NB4 (cell line): Measurements from ENCODE around the gene FBXW8.
A peak's percentile ranks its signal among the peaks of the same experiment; 100 is the strongest.

Experiments used
- DNase-seq: peaks from one replicate; pipeline ENCODE4 v3.0.0; 2010; ENCODE audit warnings: low read depth
- H3K4me3 ChIP-seq: one replicate; pipeline ENCODE4 v1.5.1; 2011; ENCODE audit warnings: mild to moderate bottlenecking, low read depth, low read length, moderate library complexity
- MYC ChIP-seq: IDR thresholded peaks from 2 replicates; pipeline ENCODE4 v1.6.1; 2011; ENCODE audit warnings: low read depth, low read length
- POLR2A ChIP-seq: IDR thresholded peaks from 2 replicates; pipeline ENCODE4 v1.6.1; 2011; ENCODE audit warnings: mild to moderate bottlenecking; ENCODE audit not compliant: insufficient read length; ENCODE audit errors: extremely low read depth
- TF ChIP-seq, protein P1 (sequence below): IDR thresholded peaks from 2 replicates; pipeline ENCODE4 v1.6.1; 2011; ENCODE audit warnings: low read depth, low read length
- TF ChIP-seq, protein P2 (sequence below): IDR thresholded peaks from one replicate; pipeline ENCODE4 v1.5.1; 2012; ENCODE audit warnings: low read depth, low read length

FBXW8 gene

GRCh38 chr12:117072106-117072505, 161.4 kb downstream of the FBXW8 start:
- H3K4me3 ChIP-seq, result no peak overlapping the region
- TF ChIP-seq POLR2A (no peak), MYC (no peak)
- TF ChIP-seq, protein P1, sequence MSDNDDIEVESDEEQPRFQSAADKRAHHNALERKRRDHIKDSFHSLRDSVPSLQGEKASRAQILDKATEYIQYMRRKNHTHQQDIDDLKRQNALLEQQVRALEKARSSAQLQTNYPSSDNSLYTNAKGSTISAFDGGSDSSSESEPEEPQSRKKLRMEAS, result no peak
- TF ChIP-seq, protein P2, sequence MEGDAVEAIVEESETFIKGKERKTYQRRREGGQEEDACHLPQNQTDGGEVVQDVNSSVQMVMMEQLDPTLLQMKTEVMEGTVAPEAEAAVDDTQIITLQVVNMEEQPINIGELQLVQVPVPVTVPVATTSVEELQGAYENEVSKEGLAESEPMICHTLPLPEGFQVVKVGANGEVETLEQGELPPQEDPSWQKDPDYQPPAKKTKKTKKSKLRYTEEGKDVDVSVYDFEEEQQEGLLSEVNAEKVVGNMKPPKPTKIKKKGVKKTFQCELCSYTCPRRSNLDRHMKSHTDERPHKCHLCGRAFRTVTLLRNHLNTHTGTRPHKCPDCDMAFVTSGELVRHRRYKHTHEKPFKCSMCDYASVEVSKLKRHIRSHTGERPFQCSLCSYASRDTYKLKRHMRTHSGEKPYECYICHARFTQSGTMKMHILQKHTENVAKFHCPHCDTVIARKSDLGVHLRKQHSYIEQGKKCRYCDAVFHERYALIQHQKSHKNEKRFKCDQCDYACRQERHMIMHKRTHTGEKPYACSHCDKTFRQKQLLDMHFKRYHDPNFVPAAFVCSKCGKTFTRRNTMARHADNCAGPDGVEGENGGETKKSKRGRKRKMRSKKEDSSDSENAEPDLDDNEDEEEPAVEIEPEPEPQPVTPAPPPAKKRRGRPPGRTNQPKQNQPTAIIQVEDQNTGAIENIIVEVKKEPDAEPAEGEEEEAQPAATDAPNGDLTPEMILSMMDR, result no peak
- DNase-seq, result peak; percentile 49

- H3K4me3 ChIP-seq, result no peak overlapping the region
- TF ChIP-seq MYC, result no peak
- TF ChIP-seq, protein P1, result no peak
- TF ChIP-seq, protein P2, result no peak
- TF ChIP-seq POLR2A, result no peak
- no peak for DNase-seq
Measured at GRCh38 chr12:117072736-117073490, 162.2 kb downstream of the FBXW8 start.

- no peak for TF ChIP-seq MYC
- TF ChIP-seq, protein P2, result no peak
- TF ChIP-seq, protein P1, result no peak
- TF ChIP-seq POLR2A, result no peak
- no peak overlapping the region for H3K4me3 ChIP-seq
- no peak for DNase-seq
Measured at GRCh38 chr12:117073611-117074010, 162.9 kb downstream of the FBXW8 start.

- TF ChIP-seq, protein P2, result no peak
- H3K4me3 ChIP-seq, result no peak overlapping the region
- DNase-seq, result peak; percentile 92
Measured at GRCh38 chr12:117076410-117077372, 165.9 kb downstream of the FBXW8 start.

DNA sequence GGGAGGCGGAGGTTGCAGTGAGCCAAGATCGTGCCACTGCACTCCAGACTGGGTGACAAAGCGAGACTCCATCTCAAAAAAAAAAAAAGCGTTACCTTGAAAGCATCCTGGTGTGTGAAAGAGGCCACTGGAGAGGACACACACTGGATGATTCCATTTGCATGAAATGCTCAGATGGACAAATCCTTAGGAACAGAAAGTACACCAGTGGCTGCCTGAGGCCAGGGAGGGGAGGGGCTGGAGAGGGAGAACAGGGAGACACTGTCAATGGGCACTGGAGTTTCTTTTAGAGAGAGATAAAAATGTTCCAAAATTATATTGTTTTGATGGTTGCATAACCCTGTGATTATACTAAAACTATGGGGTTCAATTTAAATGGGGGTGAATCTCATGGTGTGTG, 168.7 kb downstream of the FBXW8 start:
- no peak for DNase-seq
- TF ChIP-seq, protein P1, result no peak
- TF ChIP-seq, protein P2, result no peak
- TF ChIP-seq MYC (no peak), POLR2A (no peak)
- no peak overlapping the region for H3K4me3 ChIP-seq
